GM15510 (cell line): ENCODE measurements around the gene DFFB.

Source experiments
- POLR2A ChIP-seq: IDR thresholded peaks from 3 replicates; pipeline ENCODE4 v1.6.1; 2011; ENCODE audit warnings: borderline replicate concordance; ENCODE audit not compliant: insufficient read length; ENCODE audit errors: extremely low read depth

Gene DFFB

GRCh38 chr1:3856923-3857790, at the start of gene DFFB, which contains the start of gene CEP104:
TSS of gene DFFB (plus strand) at chr1:3857476. CDS start at chr1:3857604, 128 bp downstream.
TSS of gene CEP104 (minus strand) at chr1:3857211. CDS start at chr1:3852407, 4,804 bp downstream.
- peak; percentile 69 for TF ChIP-seq POLR2A

- TF ChIP-seq POLR2A: no peak
Observed at GRCh38 chr1:3807769-3808168, 49.5 kb upstream of the DFFB start.

GRCh38 chr1:3809680-3810079, 47.6 kb upstream of the DFFB start:
- no peak for TF ChIP-seq POLR2A

GRCh38 chr1:3811595-3811911, 45.7 kb upstream of the DFFB start:
- no peak for TF ChIP-seq POLR2A

GRCh38 chr1:3814065-3814464, 43.2 kb upstream of the DFFB start:
- no peak for TF ChIP-seq POLR2A

GRCh38 chr1:3814771-3815561, 42.3 kb upstream of the DFFB start:
- no peak for TF ChIP-seq POLR2A

GRCh38 chr1:3816331-3817137, 40.7 kb upstream of the DFFB start:
- no peak for TF ChIP-seq POLR2A

- TF ChIP-seq POLR2A: no peak
Observed at GRCh38 chr1:3817138-3817740, 40.0 kb upstream of the DFFB start.

- TF ChIP-seq POLR2A: no peak
Observed at GRCh38 chr1:3817821-3818597, 39.3 kb upstream of the DFFB start.

- TF ChIP-seq POLR2A: no peak
Observed at GRCh38 chr1:3819771-3820200, 37.5 kb upstream of the DFFB start.

- TF ChIP-seq POLR2A: no peak
Observed at GRCh38 chr1:3820316-3820715, 37.0 kb upstream of the DFFB start.

GRCh38 chr1:3821004-3821403, 36.3 kb upstream of the DFFB start:
- TF ChIP-seq POLR2A: no peak

- no peak for TF ChIP-seq POLR2A
Observed at GRCh38 chr1:3821447-3821846, 35.8 kb upstream of the DFFB start.

- TF ChIP-seq POLR2A: no peak
Observed at GRCh38 chr1:3821908-3822307, 35.4 kb upstream of the DFFB start.
